ENCODE measurements around the gene PIK3C2A. TPM values are rescaled to one million over a fixed set of nuclear protein-coding genes. Genes with fewer than 3 reads are reported as not detected.

PIK3C2A gene
- total RNA-seq, 1 donor from 2014 or later, result 83.7 TPM

GRCh38 chr11:17217401-17217800 lies 9.6 kb upstream of the PIK3C2A start:
- no peak for DNase-seq (ENCODE audit: low spot score)

GRCh38 chr11:17214338-17214737 lies 6.6 kb upstream of the PIK3C2A start:
- no peak for DNase-seq (ENCODE audit: low spot score)

GRCh38 chr11:17211286-17211685 lies 3.5 kb upstream of the PIK3C2A start:
- no peak for DNase-seq (ENCODE audit: low spot score)

- DNase-seq (ENCODE audit: low spot score), result no peak
These were observed 2.1 kb upstream of the PIK3C2A start for GRCh38 chr11:17209939-17210245.

- DNase-seq (ENCODE audit: low spot score), result peak; percentile 65
These were observed 642 bp upstream of the PIK3C2A start for GRCh38 chr11:17208257-17208999.

GRCh38 chr11:17206463-17206862 lies 1.3 kb downstream of the PIK3C2A start:
- DNase-seq (ENCODE audit: low spot score), result no peak

- DNase-seq (ENCODE audit: low spot score), result no peak
These were observed 10.3 kb downstream of the PIK3C2A start for GRCh38 chr11:17197431-17197898.

- DNase-seq (ENCODE audit: low spot score), result no peak
These were observed 19.1 kb downstream of the PIK3C2A start for GRCh38 chr11:17188675-17189074.

GRCh38 chr11:17186932-17187692 lies 20.7 kb downstream of the PIK3C2A start:
- DNase-seq (ENCODE audit: low spot score), result no peak

- DNase-seq (ENCODE audit: low spot score), result no peak
These were observed 21.8 kb downstream of the PIK3C2A start for GRCh38 chr11:17185938-17186337.

- DNase-seq (ENCODE audit: low spot score), result no peak
These were observed 22.8 kb downstream of the PIK3C2A start for GRCh38 chr11:17184882-17185587.

- no peak for DNase-seq (ENCODE audit: low spot score)
These were observed 23.9 kb downstream of the PIK3C2A start for GRCh38 chr11:17183836-17184235.

GRCh38 chr11:17179970-17180369 lies 27.8 kb downstream of the PIK3C2A start:
- no peak for DNase-seq (ENCODE audit: low spot score)

- no peak for DNase-seq (ENCODE audit: low spot score)
These were observed 34.5 kb downstream of the PIK3C2A start for GRCh38 chr11:17173332-17173731.

- DNase-seq (ENCODE audit: low spot score), result no peak
These were observed 35.9 kb downstream of the PIK3C2A start for GRCh38 chr11:17171916-17172315.

GRCh38 chr11:17171343-17171742 lies 36.4 kb downstream of the PIK3C2A start:
- no peak for DNase-seq (ENCODE audit: low spot score)

- DNase-seq (ENCODE audit: low spot score), result no peak
These were observed 37.9 kb downstream of the PIK3C2A start for GRCh38 chr11:17169876-17170275.

- DNase-seq (ENCODE audit: low spot score), result no peak
These were observed 42.4 kb downstream of the PIK3C2A start for GRCh38 chr11:17165247-17165890.

- no peak for DNase-seq (ENCODE audit: low spot score)
These were observed 43.2 kb downstream of the PIK3C2A start for GRCh38 chr11:17164361-17165246.

- no peak for DNase-seq (ENCODE audit: low spot score)
These were observed 44.0 kb downstream of the PIK3C2A start for GRCh38 chr11:17163736-17164135.

- no peak for DNase-seq (ENCODE audit: low spot score)
These were observed 44.5 kb downstream of the PIK3C2A start for GRCh38 chr11:17163291-17163690.
